HPDE6-E6E7 (cell line): ENCODE data around the gene CUTA.
"Not testable (repeated sequence)": the region's sequence is repeated elsewhere in the genome, so short reads cannot be mapped to it uniquely, and the experiment has no call there.

ENCODE experiments used
- DNase-seq: peaks from one replicate; pipeline ENCODE4 v3.0.0; 2011; ENCODE audit warnings: missing footprints; ENCODE audit errors: extremely low spot score

Gene CUTA

DNA sequence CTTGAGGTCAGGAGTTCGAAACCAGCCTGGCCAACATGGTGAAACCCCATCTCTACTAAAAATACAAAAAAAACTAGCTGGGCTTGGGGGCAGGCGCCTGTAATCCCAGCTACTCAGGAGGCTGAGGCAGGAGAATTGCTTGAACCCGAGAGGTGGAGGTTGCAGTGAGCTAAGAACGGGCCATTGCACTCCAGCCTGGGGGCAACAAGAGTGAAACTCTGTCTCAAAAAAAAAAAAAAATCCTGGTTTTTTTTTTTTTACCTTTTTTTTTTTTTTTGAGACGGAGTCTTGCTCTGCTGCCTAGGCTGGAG is 50.2 kb downstream of the CUTA start:
- not testable (repeated sequence) for DNase-seq

DNA sequence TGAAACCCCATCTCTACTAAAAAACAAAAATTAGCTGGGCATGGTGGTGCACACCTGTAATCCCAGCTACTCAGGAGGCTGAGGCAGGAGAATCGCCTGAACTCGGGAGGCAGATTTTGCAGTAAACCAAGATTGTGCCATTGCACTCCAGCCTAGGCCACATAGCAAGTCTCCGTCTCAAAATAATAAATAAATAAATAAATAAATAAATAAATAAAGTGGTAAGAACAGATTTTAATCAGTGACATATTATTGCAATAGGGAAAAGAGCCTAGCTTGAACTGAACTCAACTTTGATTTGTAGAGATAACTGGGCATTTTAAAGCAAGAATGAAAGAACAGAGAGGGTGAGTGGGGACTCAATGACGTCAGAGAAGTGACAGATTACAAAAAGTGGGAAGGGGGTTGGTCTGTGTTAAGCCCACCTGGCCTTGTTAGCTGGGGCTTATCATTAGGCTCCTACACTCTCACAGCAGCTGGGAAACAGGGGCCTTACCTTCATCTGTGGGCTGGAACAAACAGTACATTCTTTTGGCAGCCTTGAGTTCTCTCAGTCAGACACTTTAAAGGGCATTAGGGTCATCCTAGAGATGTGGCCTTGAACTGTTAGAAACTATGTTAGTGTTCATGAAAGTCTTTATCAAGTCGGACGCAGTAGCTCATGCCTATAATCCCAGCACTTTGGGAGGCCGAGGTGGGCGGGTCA is 50.7 kb downstream of the CUTA start:
- DNase-seq: no peak
